Measurements from ENCODE around the gene CHGA.

The CHGA gene

DNA sequence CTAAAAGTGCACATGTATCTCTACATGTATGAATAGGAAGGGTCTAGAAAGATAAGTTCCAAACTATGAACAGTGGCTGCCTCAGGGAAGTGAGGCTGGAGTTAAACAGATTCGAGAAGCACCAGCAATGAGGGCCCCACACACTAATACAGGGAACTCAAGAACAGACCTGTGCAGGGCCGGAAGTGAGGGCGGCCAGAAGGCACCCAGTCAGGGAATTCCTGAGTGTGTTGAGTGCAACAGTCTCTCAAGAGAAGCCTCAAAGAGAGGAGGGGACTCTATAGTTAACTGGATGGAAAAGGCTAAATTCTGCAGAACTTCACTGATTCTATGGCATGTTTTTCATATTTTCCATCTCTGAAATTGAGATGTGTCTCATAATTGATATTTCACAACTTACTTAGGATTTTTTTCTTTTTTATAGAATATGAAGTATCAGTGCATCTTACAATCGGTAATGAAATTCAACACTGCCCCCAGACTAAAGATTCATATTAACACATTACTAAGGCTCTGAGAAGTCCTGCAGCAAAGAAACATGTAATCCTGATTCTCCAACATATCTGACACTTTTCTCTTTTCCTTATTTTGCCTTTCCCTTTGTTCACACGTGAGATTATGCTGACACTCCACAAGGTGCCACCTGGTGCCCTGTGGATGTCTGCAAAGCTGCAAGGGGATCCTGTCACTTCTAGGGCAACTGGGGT, 61.3 kb downstream of the CHGA start:
- no peak for DNase-seq (ENCODE audit: low read depth in 1 of 2, low spot score in 1 of 2)
- no peak overlapping the region for H3K27ac ChIP-seq (replicated peaks)
- TF ChIP-seq, protein P1, sequence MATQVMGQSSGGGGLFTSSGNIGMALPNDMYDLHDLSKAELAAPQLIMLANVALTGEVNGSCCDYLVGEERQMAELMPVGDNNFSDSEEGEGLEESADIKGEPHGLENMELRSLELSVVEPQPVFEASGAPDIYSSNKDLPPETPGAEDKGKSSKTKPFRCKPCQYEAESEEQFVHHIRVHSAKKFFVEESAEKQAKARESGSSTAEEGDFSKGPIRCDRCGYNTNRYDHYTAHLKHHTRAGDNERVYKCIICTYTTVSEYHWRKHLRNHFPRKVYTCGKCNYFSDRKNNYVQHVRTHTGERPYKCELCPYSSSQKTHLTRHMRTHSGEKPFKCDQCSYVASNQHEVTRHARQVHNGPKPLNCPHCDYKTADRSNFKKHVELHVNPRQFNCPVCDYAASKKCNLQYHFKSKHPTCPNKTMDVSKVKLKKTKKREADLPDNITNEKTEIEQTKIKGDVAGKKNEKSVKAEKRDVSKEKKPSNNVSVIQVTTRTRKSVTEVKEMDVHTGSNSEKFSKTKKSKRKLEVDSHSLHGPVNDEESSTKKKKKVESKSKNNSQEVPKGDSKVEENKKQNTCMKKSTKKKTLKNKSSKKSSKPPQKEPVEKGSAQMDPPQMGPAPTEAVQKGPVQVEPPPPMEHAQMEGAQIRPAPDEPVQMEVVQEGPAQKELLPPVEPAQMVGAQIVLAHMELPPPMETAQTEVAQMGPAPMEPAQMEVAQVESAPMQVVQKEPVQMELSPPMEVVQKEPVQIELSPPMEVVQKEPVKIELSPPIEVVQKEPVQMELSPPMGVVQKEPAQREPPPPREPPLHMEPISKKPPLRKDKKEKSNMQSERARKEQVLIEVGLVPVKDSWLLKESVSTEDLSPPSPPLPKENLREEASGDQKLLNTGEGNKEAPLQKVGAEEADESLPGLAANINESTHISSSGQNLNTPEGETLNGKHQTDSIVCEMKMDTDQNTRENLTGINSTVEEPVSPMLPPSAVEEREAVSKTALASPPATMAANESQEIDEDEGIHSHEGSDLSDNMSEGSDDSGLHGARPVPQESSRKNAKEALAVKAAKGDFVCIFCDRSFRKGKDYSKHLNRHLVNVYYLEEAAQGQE (IDR thresholded peaks at IDR 0.05; ENCODE audit: insufficient replicate concordance, low read depth): no peak
- TF ChIP-seq POLR2AphosphoS5 (IDR thresholded peaks at IDR 0.05; ENCODE audit: low read depth): no peak
- no peak overlapping the region for H3K4me3 ChIP-seq (replicated peaks; ENCODE audit: insufficient read depth, low read length)
- H3K27me3 ChIP-seq (ENCODE audit: insufficient read depth, poor library complexity, severe bottlenecking): no peaks in the 10 kb centered on the region

All from HL-60 (cell line).